ENCODE measurements around the gene PIGBOS1.
A peak's percentile ranks its signal among the peaks of the same experiment; 100 is the strongest.
"Not testable (repeated sequence)": the region's sequence is repeated elsewhere in the genome, so short reads cannot be mapped to it uniquely, and the experiment has no call there.

Gene PIGBOS1

GRCh38 chr15:55284426-55284825, 34.5 kb downstream of the PIGBOS1 start:
- no CpG with 5 or more reads among the region's 1 CpG for WGBS (ENCODE audit: extremely low coverage, insufficient coverage, low lambda C conversion rate)
- H2BK120ac ChIP-seq (ENCODE audit: low read depth, low read length): no peak overlapping the region
- H3K18ac ChIP-seq (ENCODE audit: low read length): no peak overlapping the region
- H3K23ac ChIP-seq (ENCODE audit: low read length): no peak overlapping the region
- H3K27ac ChIP-seq (ENCODE audit: low read depth, low read length): no peak overlapping the region
- no peak overlapping the region for H2AK5ac ChIP-seq (ENCODE audit: low read length)
- no peak overlapping the region for H2BK5ac ChIP-seq (ENCODE audit: low read length)
- H3K4me1 ChIP-seq (ENCODE audit: control insufficient read depth, low read depth, low read length): peaks cover 4% of the 10 kb centered on the region
- H3K4me3 ChIP-seq (ENCODE audit: low read length): no peak overlapping the region
- no peak overlapping the region for H3K4me2 ChIP-seq (ENCODE audit: low read length)
- H3K79me1 ChIP-seq (ENCODE audit: low read length): no peaks in the 10 kb centered on the region
- no peak overlapping the region for H3K9ac ChIP-seq (ENCODE audit: low read length)
- no peaks in the 10 kb centered on the region for H3K27me3 ChIP-seq (ENCODE audit: insufficient read depth, low read length, poor library complexity)
- H3K79me2 ChIP-seq (ENCODE audit: control insufficient read depth, insufficient read depth, low read length): no peaks in the 10 kb centered on the region
- H3K36me3 ChIP-seq (ENCODE audit: control insufficient read depth, insufficient read depth, low read length): no peaks in the 10 kb centered on the region
- no peak overlapping the region for H3K4ac ChIP-seq (ENCODE audit: low read depth, low read length)
- no peak for DNase-seq
- H4K8ac ChIP-seq (ENCODE audit: low read depth, low read length): no peak overlapping the region
- H4K5ac ChIP-seq (ENCODE audit: low read length): no peak overlapping the region
- no peak overlapping the region for H3K56ac ChIP-seq (ENCODE audit: low read length)
- H2BK15ac ChIP-seq (replicated peaks; ENCODE audit: low read depth): no peak overlapping the region

- Histone ChIP-seq H3K56ac (ENCODE audit: low read length) (no peak overlapping the region), H3K27ac (ENCODE audit: low read depth, low read length) (no peak overlapping the region), H4K5ac (ENCODE audit: low read length) (no peak overlapping the region), H2BK5ac (ENCODE audit: low read length) (no peak overlapping the region), H2BK15ac (replicated peaks; ENCODE audit: low read depth) (no peak overlapping the region), H4K8ac (ENCODE audit: low read depth, low read length) (no peak overlapping the region), H3K4ac (ENCODE audit: low read depth, low read length) (no peak overlapping the region), H3K4me2 (ENCODE audit: low read length) (no peak overlapping the region), H3K9ac (ENCODE audit: low read length) (no peak overlapping the region), H3K79me1 (ENCODE audit: low read length) (no peaks in the 10 kb centered on the region), H3K18ac (ENCODE audit: low read length) (no peak overlapping the region), H3K4me3 (ENCODE audit: low read length) (no peak overlapping the region), H3K4me1 (ENCODE audit: control insufficient read depth, low read depth, low read length) (peaks cover 4% of the 10 kb centered on the region), H3K79me2 (ENCODE audit: control insufficient read depth, insufficient read depth, low read length) (no peaks in the 10 kb centered on the region), H3K36me3 (ENCODE audit: control insufficient read depth, insufficient read depth, low read length) (no peaks in the 10 kb centered on the region), H2BK120ac (ENCODE audit: low read depth, low read length) (no peak overlapping the region), H3K23ac (ENCODE audit: low read length) (no peak overlapping the region), H2AK5ac (ENCODE audit: low read length) (no peak overlapping the region), H3K27me3 (ENCODE audit: insufficient read depth, low read length, poor library complexity) (no peaks in the 10 kb centered on the region)
- WGBS (ENCODE audit: extremely low coverage, insufficient coverage, low lambda C conversion rate): no CpG with 5 or more reads among the region's 6 CpGs
- no peak for DNase-seq
These were observed 35.4 kb downstream of the PIGBOS1 start for GRCh38 chr15:55283379-55284147.

- Histone ChIP-seq H4K5ac (ENCODE audit: low read length) (no peak overlapping the region), H3K4me1 (ENCODE audit: control insufficient read depth, low read depth, low read length) (peaks cover 4% of the 10 kb centered on the region), H2BK15ac (replicated peaks; ENCODE audit: low read depth) (no peak overlapping the region), H3K18ac (ENCODE audit: low read length) (no peak overlapping the region), H3K36me3 (ENCODE audit: control insufficient read depth, insufficient read depth, low read length) (no peaks in the 10 kb centered on the region), H3K4ac (ENCODE audit: low read depth, low read length) (no peak overlapping the region), H3K4me3 (ENCODE audit: low read length) (no peak overlapping the region), H3K27ac (ENCODE audit: low read depth, low read length) (no peak overlapping the region), H3K56ac (ENCODE audit: low read length) (peak overlapping the region; percentile 51), H4K8ac (ENCODE audit: low read depth, low read length) (no peak overlapping the region), H3K27me3 (ENCODE audit: insufficient read depth, low read length, poor library complexity) (no peaks in the 10 kb centered on the region), H3K23ac (ENCODE audit: low read length) (no peak overlapping the region), H3K4me2 (ENCODE audit: low read length) (no peak overlapping the region), H3K9ac (ENCODE audit: low read length) (no peak overlapping the region), H3K79me1 (ENCODE audit: low read length) (no peaks in the 10 kb centered on the region), H2BK5ac (ENCODE audit: low read length) (no peak overlapping the region), H2AK5ac (ENCODE audit: low read length) (no peak overlapping the region), H2BK120ac (ENCODE audit: low read depth, low read length) (no peak overlapping the region), H3K79me2 (ENCODE audit: control insufficient read depth, insufficient read depth, low read length) (no peaks in the 10 kb centered on the region)
- WGBS (ENCODE audit: extremely low coverage, insufficient coverage, low lambda C conversion rate): no CpG with 5 or more reads among the region's 5 CpGs
- DNase-seq: peak; percentile 5
These were observed 36.6 kb downstream of the PIGBOS1 start for GRCh38 chr15:55282284-55282833.

GRCh38 chr15:55281517-55282228, 37.2 kb downstream of the PIGBOS1 start:
- Histone ChIP-seq H3K27ac (ENCODE audit: low read depth, low read length) (no peak overlapping the region), H3K27me3 (ENCODE audit: insufficient read depth, low read length, poor library complexity) (no peaks in the 10 kb centered on the region)
- no peak for DNase-seq

GRCh38 chr15:55280589-55280988, 38.3 kb downstream of the PIGBOS1 start:
- not testable (repeated sequence) for H3K27me3 ChIP-seq (ENCODE audit: insufficient read depth, low read length, poor library complexity); H3K79me1 ChIP-seq (ENCODE audit: low read length); H3K18ac ChIP-seq (ENCODE audit: low read length); H3K56ac ChIP-seq (ENCODE audit: low read length); H2AK5ac ChIP-seq (ENCODE audit: low read length); H3K27ac ChIP-seq (ENCODE audit: low read depth, low read length); H3K36me3 ChIP-seq (ENCODE audit: control insufficient read depth, insufficient read depth, low read length); H3K4ac ChIP-seq (ENCODE audit: low read depth, low read length); H2BK5ac ChIP-seq (ENCODE audit: low read length); H2BK15ac ChIP-seq (replicated peaks; ENCODE audit: low read depth); H3K9ac ChIP-seq (ENCODE audit: low read length); H3K4me2 ChIP-seq (ENCODE audit: low read length); H4K5ac ChIP-seq (ENCODE audit: low read length); H4K8ac ChIP-seq (ENCODE audit: low read depth, low read length); H3K23ac ChIP-seq (ENCODE audit: low read length); DNase-seq; H3K4me1 ChIP-seq (ENCODE audit: control insufficient read depth, low read depth, low read length); H3K79me2 ChIP-seq (ENCODE audit: control insufficient read depth, insufficient read depth, low read length); H2BK120ac ChIP-seq (ENCODE audit: low read depth, low read length); H3K4me3 ChIP-seq (ENCODE audit: low read length)
- WGBS (ENCODE audit: extremely low coverage, insufficient coverage, low lambda C conversion rate): no CpG with 5 or more reads among the region's 2 CpGs

More at GRCh38 chr15:55281517-55282228, 37.2 kb downstream of the PIGBOS1 start:
- H2AK5ac ChIP-seq (ENCODE audit: low read length): no peak overlapping the region
- H3K4me2 ChIP-seq (ENCODE audit: low read length): no peak overlapping the region
- H2BK5ac ChIP-seq (ENCODE audit: low read length): no peak overlapping the region
- H3K4ac ChIP-seq (ENCODE audit: low read depth, low read length): no peak overlapping the region
- H3K23ac ChIP-seq (ENCODE audit: low read length): no peak overlapping the region
- H3K79me2 ChIP-seq (ENCODE audit: control insufficient read depth, insufficient read depth, low read length): no peaks in the 10 kb centered on the region
- no peak overlapping the region for H2BK15ac ChIP-seq (replicated peaks; ENCODE audit: low read depth)
- no peaks in the 10 kb centered on the region for H3K79me1 ChIP-seq (ENCODE audit: low read length)
- H3K4me3 ChIP-seq (ENCODE audit: low read length): no peak overlapping the region
- H3K9ac ChIP-seq (ENCODE audit: low read length): no peak overlapping the region
- peaks cover 4% of the 10 kb centered on the region for H3K4me1 ChIP-seq (ENCODE audit: control insufficient read depth, low read depth, low read length)
- no peaks in the 10 kb centered on the region for H3K36me3 ChIP-seq (ENCODE audit: control insufficient read depth, insufficient read depth, low read length)
- no peak overlapping the region for H4K8ac ChIP-seq (ENCODE audit: low read depth, low read length)
- H2BK120ac ChIP-seq (ENCODE audit: low read depth, low read length): no peak overlapping the region
- H3K18ac ChIP-seq (ENCODE audit: low read length): no peak overlapping the region
- no peak overlapping the region for H4K5ac ChIP-seq (ENCODE audit: low read length)
- no peak overlapping the region for H3K56ac ChIP-seq (ENCODE audit: low read length)

Measured in mesendoderm (in vitro differentiated cells).